Chondrocyte (in vitro differentiated cells): ENCODE measurements around the gene ERBB3. TPM values are rescaled to one million over a fixed set of nuclear protein-coding genes. Genes with fewer than 3 reads are reported as not detected.

Experiments used
- DNase-seq: peaks from one replicate; pipeline ENCODE4 v3.0.0; 2021; ENCODE audit warnings: mixed read lengths, low spot score
- H3K27ac Mint-ChIP-seq: one replicate; pipeline ENCODE4 v1.8.0; 2021; ENCODE audit warnings: mild to moderate bottlenecking, moderate library complexity, mixed read lengths; ENCODE audit not compliant: unreplicated experiment
- H3K27me3 Mint-ChIP-seq: 2 replicates; pipeline ENCODE4 v1.8.0; 2021; ENCODE audit warnings: low read depth, mixed read lengths
- H3K36me3 Mint-ChIP-seq: 2 replicates; pipeline ENCODE4 v1.8.0; 2021; ENCODE audit warnings: low read depth, mixed read lengths
- H3K4me1 Mint-ChIP-seq: 2 replicates; pipeline ENCODE4 v1.8.0; 2021; ENCODE audit warnings: low read depth, mild to moderate bottlenecking, mixed read lengths
- H3K4me3 Mint-ChIP-seq: one replicate; pipeline ENCODE4 v1.8.0; 2021; ENCODE audit warnings: mild to moderate bottlenecking, moderate library complexity, mixed read lengths; ENCODE audit not compliant: unreplicated experiment
- H3K9me3 Mint-ChIP-seq: 2 replicates; pipeline ENCODE4 v1.8.0; 2021; ENCODE audit warnings: low read depth, mixed read lengths
- CTCF ChIP-seq: fragments of 200-600 bp; sonication (generic); IDR thresholded peaks from 2 replicates; pipeline ENCODE4 v1.5.0; 2021; ENCODE audit warnings: antibody characterized with exemption, mild to moderate bottlenecking, moderate library complexity
- total RNA-seq: library from RNA; stranded (reverse); gene quantifications from 3 replicates; pipeline ENCODE4 v1.2.1, GENCODE V29; 2021

The ERBB3 gene
- total RNA-seq, 1 donor from 2014 or later = 0.52 TPM

DNA sequence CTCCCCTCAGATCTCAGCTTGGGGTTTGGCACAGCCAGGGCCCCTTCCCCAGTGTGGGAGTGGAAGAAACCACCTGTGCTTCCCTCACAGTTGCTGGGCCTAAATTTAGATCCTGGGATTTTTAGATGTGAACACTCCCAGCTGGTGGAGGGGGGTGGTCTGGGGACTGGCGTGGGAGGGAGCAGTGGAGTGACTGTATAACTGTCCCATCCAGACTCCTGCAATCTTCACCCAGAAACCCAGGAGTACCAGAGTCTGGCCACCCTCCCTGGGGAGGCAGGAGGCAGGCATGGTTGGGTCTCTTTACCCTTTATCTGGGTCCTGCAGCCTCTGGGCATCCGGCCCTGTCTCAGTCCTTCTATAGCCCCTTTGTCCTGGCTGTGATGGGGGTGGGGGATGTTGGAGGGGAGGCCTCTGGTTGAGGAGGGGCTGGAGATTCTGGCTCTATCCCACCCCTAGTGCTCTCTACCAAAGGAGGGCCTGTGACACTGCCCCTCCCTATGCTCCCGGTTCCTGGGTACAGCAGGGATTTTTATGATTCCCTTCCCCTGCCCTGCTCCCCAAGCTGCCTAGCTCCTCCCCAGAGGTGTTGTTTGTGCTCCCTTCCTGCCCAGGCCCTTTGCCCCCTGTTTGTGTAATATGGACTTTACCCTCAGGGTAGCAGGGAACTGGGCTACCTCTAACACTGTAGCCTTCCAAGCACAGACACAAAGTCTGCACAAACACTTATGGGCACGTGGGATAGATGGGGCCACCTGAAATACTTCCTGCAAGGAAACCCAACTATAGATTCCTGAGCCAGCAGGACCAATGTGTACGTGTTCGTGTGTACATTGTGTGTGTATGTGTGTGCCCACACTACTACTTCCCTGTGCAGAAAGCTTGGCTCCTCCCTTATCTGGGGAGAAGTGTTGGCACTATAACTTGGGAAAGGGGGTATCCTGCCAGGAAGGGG, 1.7 kb downstream of the ERBB3 start:
- no peak for DNase-seq
- no peak for TF ChIP-seq CTCF
- Mint-ChIP-seq H3K4me1 (peaks cover 11% of the 10 kb centered on the region), H3K27me3 (peaks cover 3% of the 10 kb centered on the region), H3K9me3 (no peaks in the 10 kb centered on the region), H3K4me3 (no peak overlapping the region), H3K27ac (no peak overlapping the region), H3K36me3 (no peaks in the 10 kb centered on the region)

GRCh38 chr12:56082382-56082781, 2.4 kb downstream of the ERBB3 start:
- no peak overlapping the region for H3K4me3 Mint-ChIP-seq
- no peak for TF ChIP-seq CTCF
- H3K4me1 Mint-ChIP-seq = peaks cover 11% of the 10 kb centered on the region
- H3K27me3 Mint-ChIP-seq = peaks cover 3% of the 10 kb centered on the region
- H3K27ac Mint-ChIP-seq = no peak overlapping the region
- H3K9me3 Mint-ChIP-seq = no peaks in the 10 kb centered on the region
- H3K36me3 Mint-ChIP-seq = no peaks in the 10 kb centered on the region
- no peak for DNase-seq

- Mint-ChIP-seq H3K4me1 (peaks cover 11% of the 10 kb centered on the region), H3K4me3 (no peak overlapping the region), H3K27me3 (peaks cover 3% of the 10 kb centered on the region), H3K9me3 (no peaks in the 10 kb centered on the region), H3K27ac (no peak overlapping the region), H3K36me3 (no peaks in the 10 kb centered on the region)
- DNase-seq = no peak
- TF ChIP-seq CTCF = no peak
These were observed 3.0 kb downstream of the ERBB3 start for GRCh38 chr12:56082967-56083366.

GRCh38 chr12:56084958-56085543, 5.1 kb downstream of the ERBB3 start:
- DNase-seq = no peak
- Mint-ChIP-seq H3K4me3 (no peak overlapping the region), H3K9me3 (no peaks in the 10 kb centered on the region), H3K27ac (no peak overlapping the region), H3K27me3 (peaks cover 3% of the 10 kb centered on the region), H3K4me1 (no peaks in the 10 kb centered on the region), H3K36me3 (no peaks in the 10 kb centered on the region)
- TF ChIP-seq CTCF = peak; percentile 39

DNA sequence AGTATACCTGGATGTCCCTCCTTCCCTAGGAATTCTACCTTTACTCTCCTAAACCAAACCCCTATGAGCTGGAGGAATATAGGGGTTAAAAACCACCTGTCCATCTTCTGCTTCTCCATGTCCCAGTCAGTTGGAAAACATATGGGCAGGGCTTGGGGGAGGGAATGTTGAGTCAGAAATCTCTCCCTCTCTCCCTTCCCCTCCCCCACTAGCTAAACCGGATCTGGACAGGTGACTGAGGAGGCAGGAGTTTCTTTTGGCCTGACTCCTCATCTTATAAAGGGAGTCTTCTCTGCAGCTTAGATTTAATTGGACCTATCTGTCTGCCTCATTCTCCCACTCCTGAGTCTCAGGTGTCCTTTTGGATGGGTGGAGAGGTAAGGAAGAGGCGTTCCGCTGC, 6.1 kb downstream of the ERBB3 start:
- TF ChIP-seq CTCF = no peak
- H3K27ac Mint-ChIP-seq = no peak overlapping the region

More for the DNA sequence above, 6.1 kb downstream of the ERBB3 start:
- H3K4me3 Mint-ChIP-seq = no peak overlapping the region
- no peaks in the 10 kb centered on the region for H3K9me3 Mint-ChIP-seq
- H3K36me3 Mint-ChIP-seq = no peaks in the 10 kb centered on the region
- no peaks in the 10 kb centered on the region for H3K4me1 Mint-ChIP-seq
- no peak for DNase-seq
- H3K27me3 Mint-ChIP-seq = peaks cover 1% of the 10 kb centered on the region
